ENCODE measurements around the gene FBXW8. TPM values are rescaled to one million over a fixed set of nuclear protein-coding genes. Genes with fewer than 3 reads are reported as not detected.

FBXW8 gene
- total and polyA plus RNA-seq, 12 donors: 2.4 to 11.3 (median 7.4) TPM

DNA sequence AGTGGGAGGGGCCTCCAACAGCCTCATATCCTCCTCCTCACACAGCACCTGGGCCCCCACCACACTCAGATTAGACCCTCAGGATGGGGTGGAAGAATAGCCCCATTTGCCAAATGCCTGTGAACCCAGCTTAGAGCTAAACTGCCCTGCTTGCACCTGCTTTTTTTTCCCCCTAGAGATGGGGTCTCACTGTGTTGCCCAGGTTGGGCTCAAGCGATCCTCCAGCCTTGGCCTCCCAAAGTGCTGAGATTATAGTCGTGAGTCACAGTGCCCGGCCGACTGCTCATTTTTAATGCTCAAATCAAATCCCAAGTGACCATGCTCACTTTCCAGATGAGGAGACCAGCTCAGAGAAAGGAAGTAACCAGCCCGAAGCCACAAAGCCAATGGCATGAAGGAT is 161.4 kb downstream of the FBXW8 start:
- 88 to 93% methylated on average over 5 of the region's 5 CpGs for WGBS, 2 donors
- Histone ChIP-seq H3K27ac (peak overlapping the region in 1 of 10 donors; percentile 30), H3K4me3 (no peak overlapping the region), H3K9me3 (no peaks in the 10 kb centered on the region), H3K27me3 (no peaks in the 10 kb centered on the region), H3K36me3 (peaks cover 0 to 8% (median 0%) of the 10 kb centered on the region in 9 donors), H3K4me1 (peaks cover 2 to 69% (median 27%) of the 10 kb centered on the region in 9 donors)
- DNase-seq (no peak), ATAC-seq (no peak)
- TF ChIP-seq, protein P1, sequence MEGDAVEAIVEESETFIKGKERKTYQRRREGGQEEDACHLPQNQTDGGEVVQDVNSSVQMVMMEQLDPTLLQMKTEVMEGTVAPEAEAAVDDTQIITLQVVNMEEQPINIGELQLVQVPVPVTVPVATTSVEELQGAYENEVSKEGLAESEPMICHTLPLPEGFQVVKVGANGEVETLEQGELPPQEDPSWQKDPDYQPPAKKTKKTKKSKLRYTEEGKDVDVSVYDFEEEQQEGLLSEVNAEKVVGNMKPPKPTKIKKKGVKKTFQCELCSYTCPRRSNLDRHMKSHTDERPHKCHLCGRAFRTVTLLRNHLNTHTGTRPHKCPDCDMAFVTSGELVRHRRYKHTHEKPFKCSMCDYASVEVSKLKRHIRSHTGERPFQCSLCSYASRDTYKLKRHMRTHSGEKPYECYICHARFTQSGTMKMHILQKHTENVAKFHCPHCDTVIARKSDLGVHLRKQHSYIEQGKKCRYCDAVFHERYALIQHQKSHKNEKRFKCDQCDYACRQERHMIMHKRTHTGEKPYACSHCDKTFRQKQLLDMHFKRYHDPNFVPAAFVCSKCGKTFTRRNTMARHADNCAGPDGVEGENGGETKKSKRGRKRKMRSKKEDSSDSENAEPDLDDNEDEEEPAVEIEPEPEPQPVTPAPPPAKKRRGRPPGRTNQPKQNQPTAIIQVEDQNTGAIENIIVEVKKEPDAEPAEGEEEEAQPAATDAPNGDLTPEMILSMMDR (IDR thresholded peaks at IDR 0.05): no peak
- intact Hi-C loops (cut with DNase I): no loop called here

DNA sequence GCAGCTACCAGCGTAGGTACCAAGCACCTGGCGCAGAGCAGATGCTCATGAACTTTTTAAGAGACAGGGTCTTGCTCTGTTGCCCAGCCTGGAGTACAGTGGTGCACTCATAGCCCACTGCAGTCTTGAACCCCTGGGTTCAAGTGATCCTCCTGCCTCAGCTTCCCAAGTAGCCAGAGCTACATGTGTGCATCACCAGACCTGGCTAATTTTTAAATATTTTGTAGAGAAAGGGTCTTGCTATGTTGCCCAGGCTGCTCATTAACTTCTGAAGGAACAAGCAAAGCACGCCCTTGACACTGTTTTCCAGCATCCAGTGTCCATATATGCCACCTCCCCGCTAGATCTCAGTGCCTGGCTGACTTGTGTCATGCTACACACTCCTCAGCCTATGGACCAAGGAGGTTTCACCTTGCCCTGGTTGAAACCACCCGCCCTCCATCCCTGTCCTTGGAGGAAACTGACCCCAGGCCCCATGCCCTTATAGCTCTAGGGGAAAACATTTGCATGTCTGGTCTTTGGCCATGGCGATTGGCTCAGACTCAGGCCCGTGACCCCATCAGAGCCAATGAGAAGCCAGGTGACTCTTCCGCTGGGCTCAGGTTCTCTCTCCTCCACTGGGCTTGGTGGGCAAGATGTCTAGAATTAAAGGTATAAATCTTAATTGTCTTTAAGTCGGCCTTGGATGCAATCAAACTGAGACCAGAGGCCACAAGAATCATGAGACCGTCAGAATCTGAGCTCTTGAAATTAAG is 162.2 kb downstream of the FBXW8 start:
- H3K36me3 ChIP-seq: peaks cover 0 to 8% (median 0%) of the 10 kb centered on the region in 9 donors
- H3K4me1 ChIP-seq: peaks cover 2 to 69% (median 27%) of the 10 kb centered on the region in 9 donors
- no peaks in the 10 kb centered on the region for H3K27me3 ChIP-seq
- ATAC-seq: no peak
- intact Hi-C loops (cut with DNase I): no loop called here
- H3K27ac ChIP-seq: peak overlapping the region in 6 of 10 donors; percentile 2 to 74 (median 49)
- TF ChIP-seq, protein P1 (IDR thresholded peaks at IDR 0.05): no peak
- no peaks in the 10 kb centered on the region for H3K9me3 ChIP-seq
- no peak overlapping the region for H3K4me3 ChIP-seq
- DNase-seq: no peak
- WGBS, 2 donors: 87 to 89% methylated on average over 10 of the region's 10 CpGs

DNA sequence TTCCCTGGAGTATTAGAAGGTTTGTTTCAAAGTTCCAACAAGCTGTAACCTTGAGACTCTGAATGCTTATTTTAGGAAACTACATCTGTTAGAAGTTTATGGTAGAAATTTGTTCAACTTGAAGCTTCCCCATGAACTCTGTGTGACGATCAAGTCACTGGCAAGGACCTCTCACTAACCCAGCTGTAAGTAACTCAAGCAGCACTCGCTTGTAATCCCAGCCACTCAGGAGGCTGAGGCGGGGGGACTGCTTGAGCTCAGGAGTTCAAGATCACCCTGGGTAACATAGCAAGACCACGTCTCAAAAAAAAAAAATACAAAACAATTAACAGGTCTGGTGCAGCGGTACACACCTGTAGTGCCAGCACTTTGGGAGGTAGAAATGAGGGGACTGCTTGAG is 162.9 kb downstream of the FBXW8 start:
- peak in 3 of 8 donors; percentile 35 to 58 (median 39) for ATAC-seq
- DNase-seq: no peak
- WGBS, 2 donors: 74% methylated on average over 5 of the region's 5 CpGs
- intact Hi-C loops (cut with DNase I): no loop called here
- Histone ChIP-seq H3K4me1 (peaks cover 2 to 69% (median 29%) of the 10 kb centered on the region in 9 donors), H3K9me3 (no peaks in the 10 kb centered on the region), H3K27me3 (no peaks in the 10 kb centered on the region), H3K27ac (peak overlapping the region in 6 of 10 donors; percentile 2 to 74 (median 50)), H3K36me3 (peaks cover 0 to 8% (median 0%) of the 10 kb centered on the region in 9 donors), H3K4me3 (no peak overlapping the region)
- TF ChIP-seq, protein P1 (IDR thresholded peaks at IDR 0.05): no peak

DNA sequence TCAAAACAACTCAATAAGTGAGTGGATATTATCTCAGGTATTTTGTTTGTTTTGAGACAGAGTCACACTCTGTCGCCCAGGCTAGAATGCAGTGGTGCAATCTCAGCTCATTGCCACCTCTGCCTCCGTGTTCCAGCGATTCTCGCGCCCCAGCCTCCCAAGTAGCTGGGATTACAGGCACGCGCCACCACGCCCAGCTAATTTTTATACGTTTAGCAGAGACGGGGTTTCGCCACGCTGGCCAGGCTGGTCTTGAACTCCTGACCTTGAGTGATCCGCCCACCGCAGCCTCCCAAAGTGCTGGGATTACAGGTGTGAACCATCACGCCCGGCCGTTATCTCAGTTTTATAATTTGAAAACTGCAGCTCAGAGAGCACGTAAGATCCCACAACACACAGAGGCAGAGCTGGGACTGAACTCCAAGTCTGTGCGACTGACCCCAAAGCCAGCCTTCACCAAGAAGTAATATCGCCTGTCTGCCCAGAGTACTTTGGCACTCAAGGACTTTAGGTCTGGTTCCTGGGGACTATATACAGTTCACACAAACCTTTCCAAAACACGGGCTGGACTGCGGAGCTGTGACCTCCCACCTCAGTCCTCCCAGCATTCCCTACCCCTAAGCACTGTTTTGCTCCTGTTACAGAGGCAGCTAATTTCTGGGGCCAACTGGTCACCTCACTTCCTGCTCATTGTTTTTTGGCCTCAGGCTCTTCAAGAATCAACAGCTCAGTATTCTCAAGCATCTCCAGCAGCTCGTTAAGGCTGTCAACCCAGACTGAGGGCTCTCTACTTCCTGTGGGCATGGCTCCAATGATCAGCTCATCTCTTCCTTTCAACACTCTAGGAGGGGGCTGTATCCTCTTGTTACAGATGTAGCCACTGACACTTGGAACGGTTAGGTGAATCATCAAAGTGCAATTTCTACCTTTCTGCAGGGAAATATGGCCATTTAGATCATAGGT is 165.9 kb downstream of the FBXW8 start:
- Histone ChIP-seq H3K4me1 (peaks cover 0 to 57% (median 15%) of the 10 kb centered on the region in 9 donors), H3K27me3 (no peaks in the 10 kb centered on the region), H3K9me3 (no peaks in the 10 kb centered on the region), H3K36me3 (peaks cover 0 to 8% (median 0%) of the 10 kb centered on the region in 9 donors), H3K4me3 (no peak overlapping the region), H3K27ac (peak overlapping the region in 5 of 10 donors; percentile 17 to 56 (median 36))
- peak in 1 of 2 donors; percentile 39 for DNase-seq
- ATAC-seq: peak in 3 of 8 donors; percentile 27 to 50 (median 35)
- TF ChIP-seq, protein P1 (IDR thresholded peaks at IDR 0.05): no peak
- 64 to 71% methylated on average over 24 of the region's 24 CpGs for WGBS, 2 donors
- intact Hi-C loops (cut with DNase I): no loop called here
